SK-N-SH (cell line): ENCODE results near the gene ADK. TPM values are rescaled to one million over a fixed set of nuclear protein-coding genes. Genes with fewer than 3 reads are reported as not detected.

Experiments
- CTCF ChIA-PET: fragments of 300-600, 350-600 bp; formaldehyde crosslinking; extraction: SDS; loops from one replicate; lab custom pipeline; 2021; lab: Yijun Ruan, JAX
- POLR2A ChIA-PET: fragments of 350-600 bp; sonication (Branson Sonifier 250); formaldehyde crosslinking; extraction: SDS; loops from one replicate; lab custom pipeline; 2020; ENCODE audit warnings: antibody characterized with exemption, inconsistent platforms; lab: Yijun Ruan, JAX
- DNase-seq: peaks from one replicate; pipeline ENCODE4 v3.0.0; 2012
- H2AFZ ChIP-seq: fragments of 200-600 bp; sonication (generic); 2 replicates; pipeline ENCODE4 v1.8.1; 2016; ENCODE audit warnings: antibody characterized with exemption, mild to moderate bottlenecking, low read depth
- H3F3A ChIP-seq: fragments of 200-600 bp; sonication (generic); replicated peaks from 2 replicates; pipeline ENCODE3; 2016; ENCODE audit warnings: antibody characterized with exemption, mild to moderate bottlenecking; ENCODE audit not compliant: insufficient read depth
- H3K27ac ChIP-seq, 2 experiments: fragments of 200-500 bp in 1 of 2; fragments of 200-600 bp in 1 of 2; sonication (Bioruptor generic) in 1 of 2; sonication (generic), shearing (Covaris generic) in 1 of 2; 2 replicates each; pipeline versions ENCODE4 v1.5.1 to v1.6.1; 2014 to 2016; ENCODE audit warnings: low read depth in 2 of 2, inconsistent platforms in 1 of 2, low read length in 1 of 2, mild to moderate bottlenecking in 1 of 2, mixed read lengths in 1 of 2
- H3K27me3 ChIP-seq: fragments of 200-600 bp; sonication (generic), shearing (Covaris generic); 2 replicates; pipeline ENCODE4 v1.6.1; 2016; ENCODE audit warnings: mixed run types; ENCODE audit not compliant: insufficient read depth
- H3K36me3 ChIP-seq, 2 experiments: fragments of 200-500 bp in 1 of 2; fragments of 200-600 bp in 1 of 2; sonication (Bioruptor generic) in 1 of 2; sonication (generic) in 1 of 2; replicated peaks in 1 of 2; 2 replicates each; pipeline versions ENCODE3 to v1.5.1; 2014 to 2016; ENCODE audit warnings: low read length in 1 of 2, mild to moderate bottlenecking in 1 of 2; ENCODE audit not compliant: insufficient read depth in 2 of 2, control insufficient read depth in 1 of 2
- H3K4me1 ChIP-seq, 2 experiments: fragments of 200-500 bp in 1 of 2; fragments of 200-600 bp in 1 of 2; sonication (Bioruptor generic) in 1 of 2; sonication (generic), shearing (Covaris generic) in 1 of 2; 2 replicates each; pipeline versions ENCODE4 v1.5.1 to v1.6.1; 2014 to 2016; ENCODE audit warnings: low read depth in 1 of 2, low read length in 1 of 2, mixed run types in 1 of 2; ENCODE audit not compliant: insufficient read depth in 2 of 2, control insufficient read depth in 1 of 2
- H3K4me2 ChIP-seq: fragments of 200-600 bp; sonication (generic), shearing (Covaris generic); 2 replicates; pipeline ENCODE4 v1.6.1; 2017; ENCODE audit warnings: mixed run types
- H3K4me3 ChIP-seq, 2 experiments: fragments of 200-500 bp in 1 of 2; fragments of 200-600 bp in 1 of 2; sonication (Bioruptor generic) in 1 of 2; sonication (generic), shearing (Covaris generic) in 1 of 2; 2 replicates each; pipeline versions ENCODE4 v1.5.1 to v1.8.1; 2014 to 2016; ENCODE audit warnings: low read depth in 2 of 2, inconsistent platforms in 1 of 2, low read length in 1 of 2, mild to moderate bottlenecking in 1 of 2, mixed read lengths in 1 of 2, moderate library complexity in 1 of 2
- H3K79me2 ChIP-seq: fragments of 200-600 bp; sonication (generic); 2 replicates; pipeline ENCODE4 v1.8.1; 2017; ENCODE audit warnings: mild to moderate bottlenecking; ENCODE audit not compliant: insufficient read depth
- H3K9ac ChIP-seq: fragments of 200-600 bp; sonication (generic); 2 replicates; pipeline ENCODE4 v1.6.1; 2017; ENCODE audit warnings: mixed run types
- H3K9me2 ChIP-seq: fragments of 200-600 bp; sonication (generic); 2 replicates; pipeline ENCODE4 v1.6.1; 2017; ENCODE audit warnings: mixed run types
- H3K9me3 ChIP-seq: fragments of 200-600 bp; sonication (generic); 2 replicates; pipeline ENCODE4 v1.6.1; 2017; ENCODE audit warnings: mixed run types, mild to moderate bottlenecking, moderate library complexity
- H4K20me1 ChIP-seq: fragments of 200-600 bp; sonication (generic); 2 replicates; pipeline ENCODE4 v1.6.1; 2017; ENCODE audit warnings: mild to moderate bottlenecking, mixed run types; ENCODE audit not compliant: insufficient read depth
- CHD2 ChIP-seq: fragments of 150-350 bp; IDR thresholded peaks from 2 replicates; pipeline ENCODE4 v1.6.1; 2018; ENCODE audit warnings: low read length; ENCODE audit not compliant: partially characterized antibody
- ELF1 ChIP-seq: IDR thresholded peaks from 2 replicates; pipeline ENCODE4 v1.4.0; 2012
- EP300 ChIP-seq, 2 experiments: IDR thresholded peaks; 2 replicates each; pipeline versions ENCODE4 v1.4.0 to v1.6.1; 2012; ENCODE audit warnings: borderline replicate concordance in 1 of 2, low read depth in 1 of 2, low read length in 1 of 2
- EZH2phosphoT487 ChIP-seq: fragments of 200-600 bp; sonication (generic); IDR thresholded peaks from 2 replicates; pipeline ENCODE4 v1.6.1; 2017; ENCODE audit warnings: low read depth, mixed run types, mild to moderate bottlenecking, antibody characterized with exemption, moderate library complexity, borderline replicate concordance
- FOSL2 ChIP-seq: IDR thresholded peaks from 2 replicates; pipeline ENCODE4 v1.4.0; 2012; ENCODE audit warnings: low read depth, mild to moderate bottlenecking, moderate library complexity, borderline replicate concordance
- FOXJ3 ChIP-seq: sonication (generic); formaldehyde crosslinking; IDR thresholded peaks from 2 replicates; pipeline ENCODE4 v1.5.1; 2020; ENCODE audit warnings: mild to moderate bottlenecking, missing genetic modification reagents
- FOXM1 ChIP-seq: IDR thresholded peaks from 2 replicates; pipeline ENCODE4 v1.4.0; 2012; ENCODE audit warnings: low read depth, mild to moderate bottlenecking
- GABPA ChIP-seq: IDR thresholded peaks from 2 replicates; pipeline ENCODE4 v1.4.0; 2012; ENCODE audit warnings: low read depth, mild to moderate bottlenecking
- MAX ChIP-seq: IDR thresholded peaks from 2 replicates; pipeline ENCODE4 v1.4.0; 2012; ENCODE audit warnings: low read depth
- MXI1 ChIP-seq: IDR thresholded peaks from 2 replicates; pipeline ENCODE4 v1.6.1; 2012; ENCODE audit warnings: mild to moderate bottlenecking, low read depth, low read length, improper control_type of control experiment
- NFIC ChIP-seq: IDR thresholded peaks from 2 replicates; pipeline ENCODE4 v1.4.0; 2012; ENCODE audit warnings: borderline replicate concordance
- NRF1 ChIP-seq: IDR thresholded peaks from 2 replicates; pipeline ENCODE4 v1.6.1; 2012; ENCODE audit warnings: low read depth, mild to moderate bottlenecking, low read length
- PBX3 ChIP-seq: IDR thresholded peaks from 2 replicates; pipeline ENCODE4; 2012
- POLR2AphosphoS5 ChIP-seq: IDR thresholded peaks from 2 replicates; pipeline ENCODE4 v1.6.1; 2012; ENCODE audit warnings: low read depth, low read length
- RAD21 ChIP-seq: IDR thresholded peaks from 2 replicates; pipeline ENCODE4 v1.6.1; 2012; ENCODE audit warnings: mild to moderate bottlenecking, low read length
- RFX5 ChIP-seq: IDR thresholded peaks from 2 replicates; pipeline ENCODE4 v1.6.1; 2012; ENCODE audit warnings: mild to moderate bottlenecking, improper control_type of control experiment, low read length
- RXRA ChIP-seq: IDR thresholded peaks from 2 replicates; pipeline ENCODE4 v1.4.0; 2012; ENCODE audit warnings: low read depth, mild to moderate bottlenecking, borderline replicate concordance
- SIN3A ChIP-seq: IDR thresholded peaks from 2 replicates; pipeline ENCODE4 v1.6.1; 2012; ENCODE audit warnings: low read depth, mild to moderate bottlenecking, low read length, moderate library complexity, borderline replicate concordance
- TCF12 ChIP-seq: IDR thresholded peaks from 2 replicates; pipeline ENCODE4 v1.4.0; 2012
- TEAD4 ChIP-seq: IDR thresholded peaks from 2 replicates; pipeline ENCODE4 v1.4.0; 2012; ENCODE audit warnings: mild to moderate bottlenecking, borderline replicate concordance; ENCODE audit not compliant: insufficient read depth
- YY1 ChIP-seq: IDR thresholded peaks from 2 replicates; pipeline ENCODE4 v1.4.0; 2012; ENCODE audit warnings: low read depth, mild to moderate bottlenecking
- ZBTB33 ChIP-seq: IDR thresholded peaks from 2 replicates; pipeline ENCODE4 v1.4.0; 2012; ENCODE audit warnings: low read depth, borderline replicate concordance
- WGBS: methylation state at CpG from one replicate; pipeline ENCODE4 v1.1.6; 2017; ENCODE audit warnings: low lambda C conversion rate; 5-methylcytosine and 5-hydroxymethylcytosine counted together
- polyA plus RNA-seq, 3 experiments: library from polyadenylated mRNA; depleted of rRNA; stranded (reverse); fragments of >200 nt; gene quantifications; 2 replicates each; pipeline ENCODE4 v1.2.3, GENCODE V29; 2012
- TF ChIP-seq, protein P1 (sequence below): fragments of 150-350 bp; IDR thresholded peaks from 2 replicates; pipeline ENCODE4 v1.6.1; 2016; ENCODE audit warnings: mild to moderate bottlenecking, low read depth, low read length
- TF ChIP-seq, protein P2 (sequence below): fragments of 150-350 bp; IDR thresholded peaks from 2 replicates; pipeline ENCODE4 v1.6.1; 2017; ENCODE audit warnings: antibody characterized with exemption, low read length, low read depth, borderline replicate concordance
- TF ChIP-seq, protein P3 (sequence below): fragments of 200-600 bp; sonication (generic); IDR thresholded peaks from 2 replicates; pipeline ENCODE4 v1.6.1; 2017; ENCODE audit warnings: antibody characterized with exemption, mild to moderate bottlenecking, moderate library complexity
- TF ChIP-seq, protein P4 (sequence below): IDR thresholded peaks from 2 replicates; pipeline ENCODE4 v1.4.0; 2012; ENCODE audit warnings: low read depth, borderline replicate concordance

Gene ADK
- polyA plus RNA-seq, 1 of the 3 experiments (the other 2 are of a cell fraction): 25.1 TPM

GRCh38 chr10:74145133-74145532, 5.9 kb upstream of the ADK start:
- TF ChIP-seq NRF1 (no peak), CHD2 (no peak), FOSL2 (no peak), SIN3A (no peak), NFIC (peak; percentile 82), TEAD4 (no peak), RAD21 (no peak), RFX5 (no peak), EP300 (IDR thresholded peaks at IDR 0.05; ENCODE audit: borderline replicate concordance in 1 of 2, low read depth in 1 of 2, low read length in 1 of 2) (no peak), MXI1 (no peak), ELF1 (no peak), FOXJ3 (CRISPR knock-in tag) (no peak), MAX (no peak), PBX3 (peak; percentile 66; the same call in 1 of the 2 replicates), YY1 (no peak), ZBTB33 (no peak), RXRA (no peak), FOXM1 (no peak), POLR2AphosphoS5 (peak; percentile 23; the same call in 1 of the 2 replicates), EZH2phosphoT487 (no peak), TCF12 (no peak), GABPA (no peak)
- TF ChIP-seq, protein P1, sequence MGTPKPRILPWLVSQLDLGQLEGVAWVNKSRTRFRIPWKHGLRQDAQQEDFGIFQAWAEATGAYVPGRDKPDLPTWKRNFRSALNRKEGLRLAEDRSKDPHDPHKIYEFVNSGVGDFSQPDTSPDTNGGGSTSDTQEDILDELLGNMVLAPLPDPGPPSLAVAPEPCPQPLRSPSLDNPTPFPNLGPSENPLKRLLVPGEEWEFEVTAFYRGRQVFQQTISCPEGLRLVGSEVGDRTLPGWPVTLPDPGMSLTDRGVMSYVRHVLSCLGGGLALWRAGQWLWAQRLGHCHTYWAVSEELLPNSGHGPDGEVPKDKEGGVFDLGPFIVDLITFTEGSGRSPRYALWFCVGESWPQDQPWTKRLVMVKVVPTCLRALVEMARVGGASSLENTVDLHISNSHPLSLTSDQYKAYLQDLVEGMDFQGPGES: no peak
- TF ChIP-seq, protein P2, sequence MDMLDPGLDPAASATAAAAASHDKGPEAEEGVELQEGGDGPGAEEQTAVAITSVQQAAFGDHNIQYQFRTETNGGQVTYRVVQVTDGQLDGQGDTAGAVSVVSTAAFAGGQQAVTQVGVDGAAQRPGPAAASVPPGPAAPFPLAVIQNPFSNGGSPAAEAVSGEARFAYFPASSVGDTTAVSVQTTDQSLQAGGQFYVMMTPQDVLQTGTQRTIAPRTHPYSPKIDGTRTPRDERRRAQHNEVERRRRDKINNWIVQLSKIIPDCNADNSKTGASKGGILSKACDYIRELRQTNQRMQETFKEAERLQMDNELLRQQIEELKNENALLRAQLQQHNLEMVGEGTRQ: no peak
- TF ChIP-seq, protein P3, sequence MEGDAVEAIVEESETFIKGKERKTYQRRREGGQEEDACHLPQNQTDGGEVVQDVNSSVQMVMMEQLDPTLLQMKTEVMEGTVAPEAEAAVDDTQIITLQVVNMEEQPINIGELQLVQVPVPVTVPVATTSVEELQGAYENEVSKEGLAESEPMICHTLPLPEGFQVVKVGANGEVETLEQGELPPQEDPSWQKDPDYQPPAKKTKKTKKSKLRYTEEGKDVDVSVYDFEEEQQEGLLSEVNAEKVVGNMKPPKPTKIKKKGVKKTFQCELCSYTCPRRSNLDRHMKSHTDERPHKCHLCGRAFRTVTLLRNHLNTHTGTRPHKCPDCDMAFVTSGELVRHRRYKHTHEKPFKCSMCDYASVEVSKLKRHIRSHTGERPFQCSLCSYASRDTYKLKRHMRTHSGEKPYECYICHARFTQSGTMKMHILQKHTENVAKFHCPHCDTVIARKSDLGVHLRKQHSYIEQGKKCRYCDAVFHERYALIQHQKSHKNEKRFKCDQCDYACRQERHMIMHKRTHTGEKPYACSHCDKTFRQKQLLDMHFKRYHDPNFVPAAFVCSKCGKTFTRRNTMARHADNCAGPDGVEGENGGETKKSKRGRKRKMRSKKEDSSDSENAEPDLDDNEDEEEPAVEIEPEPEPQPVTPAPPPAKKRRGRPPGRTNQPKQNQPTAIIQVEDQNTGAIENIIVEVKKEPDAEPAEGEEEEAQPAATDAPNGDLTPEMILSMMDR: no peak
- TF ChIP-seq, protein P4, sequence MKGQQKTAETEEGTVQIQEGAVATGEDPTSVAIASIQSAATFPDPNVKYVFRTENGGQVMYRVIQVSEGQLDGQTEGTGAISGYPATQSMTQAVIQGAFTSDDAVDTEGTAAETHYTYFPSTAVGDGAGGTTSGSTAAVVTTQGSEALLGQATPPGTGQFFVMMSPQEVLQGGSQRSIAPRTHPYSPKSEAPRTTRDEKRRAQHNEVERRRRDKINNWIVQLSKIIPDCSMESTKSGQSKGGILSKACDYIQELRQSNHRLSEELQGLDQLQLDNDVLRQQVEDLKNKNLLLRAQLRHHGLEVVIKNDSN: no peak
- Histone ChIP-seq H2AFZ (no peak overlapping the region), H3K9ac (peak overlapping the region; percentile 11; the same call in 1 of the 2 replicates), H3K4me2 (peak overlapping the region; percentile 3; the same call in 1 of the 2 replicates), H3F3A (peaks cover 24% of the 10 kb centered on the region), H4K20me1 (peaks cover 33% of the 10 kb centered on the region), H3K79me2 (peaks cover 93% of the 10 kb centered on the region), H3K27ac (peak overlapping the region; percentile 14 to 75; a peak in 3 of 4 replicates), H3K9me2 (no peaks in the 10 kb centered on the region), H3K4me3 (no peak overlapping the region), H3K9me3 (no peaks in the 10 kb centered on the region), H3K36me3 (peaks cover 0 to 20% of the 10 kb centered on the region in 2 experiments), H3K27me3 (no peaks in the 10 kb centered on the region), H3K4me1 (peaks cover 7 to 16% of the 10 kb centered on the region in 2 experiments; a peak in 3 of 4 replicates)
- WGBS: 22% methylated on average over 2 of the region's 2 CpGs
- CTCF ChIA-PET: interaction anchor here (1.1 to 2.1 kb wide), 3 partner anchors 9 to 64 kb away, joined by 3 to 7 read pairs (median 3); no protein-coding TSS in a partner anchor
- POLR2A ChIA-PET: interaction anchor here (0.6 kb wide), 1 partner anchor 9 kb away, joined by 3 read pairs; no protein-coding TSS in a partner anchor
- DNase-seq: no peak
